ENCODE data around the gene GNA12. TPM values are rescaled to one million over a fixed set of nuclear protein-coding genes. Genes with fewer than 3 reads are reported as not detected.
A peak's percentile ranks its signal among the peaks of the same experiment; 100 is the strongest.

Gene GNA12
- total and polyA plus RNA-seq, 9 of the 15 experiments (the other 6 are each of a cell fraction or from before 2014, with no cell fraction given): 0.65 to 32.7 (median 9.6) TPM

DNA sequence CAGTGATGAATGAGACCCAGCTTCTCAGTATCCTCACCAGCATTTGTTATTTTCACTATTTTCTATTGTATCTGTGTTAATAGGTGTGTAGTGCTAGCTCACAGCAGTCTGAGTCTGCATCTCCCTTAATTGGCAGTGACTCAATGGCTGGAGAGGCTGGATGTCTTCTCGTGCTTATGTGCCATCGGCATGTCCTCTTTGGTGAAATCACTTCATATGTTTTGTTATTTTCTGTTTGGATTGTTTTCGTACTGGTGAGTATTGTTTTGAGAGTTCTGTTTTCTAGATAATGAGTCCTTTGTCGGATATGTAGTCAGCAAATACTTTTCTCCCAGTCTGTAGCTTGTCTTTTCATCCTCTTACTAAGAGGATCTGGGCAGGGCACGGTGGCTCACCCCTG, 90.0 kb downstream of the GNA12 start (continued):
- TF ChIP-seq FUS (optimal IDR thresholded peaks at IDR 0.05; ENCODE audit: low read depth, low read length): no peak
- TF ChIP-seq NCOA2 (IDR thresholded peaks at IDR 0.05; ENCODE audit: partially characterized antibody in 2 of 2): no peak
- TF ChIP-seq, protein P1, sequence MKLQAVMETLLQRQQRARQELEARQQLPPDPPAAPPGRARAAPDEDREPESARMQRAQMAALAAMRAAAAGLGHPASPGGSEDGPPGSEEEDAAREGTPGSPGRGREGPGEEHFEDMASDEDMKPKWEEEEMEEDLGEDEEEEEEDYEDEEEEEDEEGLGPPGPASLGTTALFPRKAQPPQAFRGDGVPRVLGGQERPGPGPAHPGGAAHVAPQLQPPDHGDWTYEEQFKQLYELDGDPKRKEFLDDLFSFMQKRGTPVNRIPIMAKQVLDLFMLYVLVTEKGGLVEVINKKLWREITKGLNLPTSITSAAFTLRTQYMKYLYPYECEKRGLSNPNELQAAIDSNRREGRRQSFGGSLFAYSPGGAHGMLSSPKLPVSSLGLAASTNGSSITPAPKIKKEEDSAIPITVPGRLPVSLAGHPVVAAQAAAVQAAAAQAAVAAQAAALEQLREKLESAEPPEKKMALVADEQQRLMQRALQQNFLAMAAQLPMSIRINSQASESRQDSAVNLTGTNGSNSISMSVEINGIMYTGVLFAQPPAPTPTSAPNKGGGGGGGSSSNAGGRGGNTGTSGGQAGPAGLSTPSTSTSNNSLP (IDR thresholded peaks at IDR 0.05; ENCODE audit: borderline replicate concordance, low read depth, low read length): no peak
- no peak for TF ChIP-seq RBBP5 (IDR thresholded peaks at IDR 0.05; ENCODE audit: borderline replicate concordance, insufficient read depth, low read length, poor library complexity, severe bottlenecking)

DNA sequence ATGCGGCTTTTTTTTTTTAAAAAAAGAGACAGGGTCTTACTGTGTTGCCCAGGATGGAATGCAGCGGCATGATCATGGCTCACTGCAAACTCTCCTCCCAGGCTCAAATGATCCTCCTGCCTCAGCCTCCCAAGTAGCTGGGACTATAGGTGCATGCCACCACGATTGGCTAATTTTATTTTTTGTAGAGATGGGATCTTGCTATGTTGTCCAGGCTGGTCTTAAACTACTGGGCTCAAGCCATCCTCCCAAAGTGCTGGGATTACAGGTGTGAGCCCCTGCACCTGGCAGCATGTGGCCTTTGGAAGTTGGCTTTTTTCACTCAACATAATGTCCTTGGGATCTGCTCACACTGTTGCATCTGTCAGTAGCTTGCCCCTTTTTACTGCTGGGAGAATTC, 91.0 kb downstream of the GNA12 start:
- intact Hi-C loops (cut with micrococcal nuclease) (loop anchor here (10.0 kb wide), 1 partner anchor 92 kb away; the partner anchor contains the start of gene GNA12), in situ Hi-C loops (cut with MboI) (no loop called here)
- no peak overlapping the region for H3K27ac ChIP-seq (ENCODE audit: extremely low read depth, low read depth, low read length)
- ChIA-PET POLR2A (interaction anchor here (0.6 kb wide), 1 partner anchor 330 kb away, joined by 3 read pairs; no protein-coding TSS in a partner anchor), CTCF (ENCODE audit: low intra/inter-chr PET ratio) (no interaction called here)
- H3K4me2 ChIP-seq (ENCODE audit: insufficient read depth, low read length): no peak overlapping the region
- H3K79me2 ChIP-seq (ENCODE audit: control insufficient read depth, insufficient read depth, low read length): peaks cover 7% of the 10 kb centered on the region
- ATAC-seq: no peak
- peaks cover 6 to 16% of the 10 kb centered on the region in 2 experiments for H3K4me1 ChIP-seq (replicated peaks in 1 of 2; ENCODE audit: control insufficient read depth in 2 of 2, insufficient read depth in 2 of 2, low read length in 2 of 2)
- peaks cover 6% of the 10 kb centered on the region; the same call in 1 of the 3 replicates for H3K36me3 ChIP-seq (ENCODE audit: control insufficient read depth, insufficient read depth, low read length)
- no TSS peak for BruUV-seq (replicated peaks)
- no peak for FAIRE-seq
- no peaks in the 10 kb centered on the region for H3K9me1 ChIP-seq (ENCODE audit: control insufficient read depth, insufficient read depth, low read length)
- H2AFZ ChIP-seq (ENCODE audit: low read depth, low read length): no peak overlapping the region
- H4K20me1 ChIP-seq (replicated peaks; ENCODE audit: control insufficient read depth, insufficient read depth, low read length): no peaks in the 10 kb centered on the region
- no peaks in the 10 kb centered on the region for H3K27me3 ChIP-seq (ENCODE audit: control insufficient read depth in 2 of 2, insufficient read depth in 2 of 2, low read length in 2 of 2)
- H3K4me3 ChIP-seq: no peak overlapping the region
- no peaks in the 10 kb centered on the region for H3K9me3 ChIP-seq (replicated peaks; ENCODE audit: control insufficient read depth, insufficient read depth, low read depth, low read length)
- H3K9ac ChIP-seq (ENCODE audit: insufficient read depth in 1 of 2, low read depth in 2 of 2, low read length in 2 of 2): no peak overlapping the region
- 69% methylated on average over 3 of the region's 3 CpGs for WGBS (ENCODE audit: insufficient coverage, low coverage, missing lambda C conversion rate)
- no peak for DNase-seq (ENCODE audit: extremely low read depth in 1 of 4, low spot score in 3 of 4)
- TF ChIP-seq OTX1 (CRISPR knock-in tag; IDR thresholded peaks at IDR 0.05): no peak
- TF ChIP-seq FOXK1 (CRISPR knock-in tag; IDR thresholded peaks at IDR 0.05; ENCODE audit: borderline replicate concordance): no peak
- TF ChIP-seq ZNF584 (CRISPR knock-in tag; IDR thresholded peaks at IDR 0.05; ENCODE audit: low read depth): no peak
- peak; percentile 54 for TF ChIP-seq RBM25 (IDR thresholded peaks at IDR 0.05; ENCODE audit: low read depth, low read length, severe bottlenecking)
- no peak for TF ChIP-seq PRPF4 (IDR thresholded peaks at IDR 0.05; ENCODE audit: insufficient read depth, low read depth, low read length, poor library complexity, severe bottlenecking)
- TF ChIP-seq NFE2 (IDR thresholded peaks at IDR 0.05; ENCODE audit: low read depth): no peak
- no peak for TF ChIP-seq NELFE (IDR thresholded peaks at IDR 0.05; ENCODE audit: insufficient read depth, insufficient read length)
- TF ChIP-seq, protein P2, sequence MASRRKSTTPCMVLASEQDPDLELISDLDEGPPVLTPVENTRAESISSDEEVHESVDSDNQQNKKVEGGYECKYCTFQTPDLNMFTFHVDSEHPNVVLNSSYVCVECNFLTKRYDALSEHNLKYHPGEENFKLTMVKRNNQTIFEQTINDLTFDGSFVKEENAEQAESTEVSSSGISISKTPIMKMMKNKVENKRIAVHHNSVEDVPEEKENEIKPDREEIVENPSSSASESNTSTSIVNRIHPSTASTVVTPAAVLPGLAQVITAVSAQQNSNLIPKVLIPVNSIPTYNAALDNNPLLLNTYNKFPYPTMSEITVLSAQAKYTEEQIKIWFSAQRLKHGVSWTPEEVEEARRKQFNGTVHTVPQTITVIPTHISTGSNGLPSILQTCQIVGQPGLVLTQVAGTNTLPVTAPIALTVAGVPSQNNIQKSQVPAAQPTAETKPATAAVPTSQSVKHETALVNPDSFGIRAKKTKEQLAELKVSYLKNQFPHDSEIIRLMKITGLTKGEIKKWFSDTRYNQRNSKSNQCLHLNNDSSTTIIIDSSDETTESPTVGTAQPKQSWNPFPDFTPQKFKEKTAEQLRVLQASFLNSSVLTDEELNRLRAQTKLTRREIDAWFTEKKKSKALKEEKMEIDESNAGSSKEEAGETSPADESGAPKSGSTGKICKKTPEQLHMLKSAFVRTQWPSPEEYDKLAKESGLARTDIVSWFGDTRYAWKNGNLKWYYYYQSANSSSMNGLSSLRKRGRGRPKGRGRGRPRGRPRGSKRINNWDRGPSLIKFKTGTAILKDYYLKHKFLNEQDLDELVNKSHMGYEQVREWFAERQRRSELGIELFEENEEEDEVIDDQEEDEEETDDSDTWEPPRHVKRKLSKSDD (conservative IDR thresholded peaks at IDR 0.05; ENCODE audit: low read length): no peak
- no peak for TF ChIP-seq TOE1 (IDR thresholded peaks at IDR 0.05; ENCODE audit: borderline replicate concordance)
- no peak for TF ChIP-seq TOE1 (CRISPR knock-in tag; IDR thresholded peaks at IDR 0.05; ENCODE audit: borderline replicate concordance, low read depth)
- TF ChIP-seq TAF15 (IDR thresholded peaks at IDR 0.05; ENCODE audit: low read depth, low read length): no peak
- TF ChIP-seq TCFL5 (CRISPR knock-in tag; conservative IDR thresholded peaks at IDR 0.05): no peak
- TF ChIP-seq TRIM24 (IDR thresholded peaks at IDR 0.05): no peak
- peak; percentile 85 for TF ChIP-seq ZNF121 (CRISPR knock-in tag; conservative IDR thresholded peaks at IDR 0.05)

Data from K562 (cell line).